Heart right ventricle (tissue), 16 donors: Measurements from ENCODE around the gene STAB2. TPM values are rescaled to one million over a fixed set of nuclear protein-coding genes. Genes with fewer than 3 reads are reported as not detected.
A peak's percentile ranks its signal among the peaks of the same experiment; 100 is the strongest.

Experiments
- ATAC-seq, 8 donors: fragments of 200-7000 bp; cut with Tn5 transposase; one replicate each; pipeline ENCODE4 v1.9.1; 2020; ENCODE audit warnings: mild to moderate bottlenecking in 8 of 8, moderate library complexity in 8 of 8, moderate number of reproducible peaks in 1 of 8
- DNase-seq, 2 donors: peaks; one replicate each; pipeline ENCODE4 v3.0.0-alpha.2; 2020
- H3K27ac ChIP-seq, 10 donors: fragments of 200-600 bp; sonication (generic) in 2 of 10; one replicate each; pipeline versions ENCODE4 v1.5.0 to v1.8.0; 2020 to 2022; ENCODE audit warnings: mild to moderate bottlenecking in 3 of 10
- H3K27me3 ChIP-seq, 7 donors: fragments of 200-600 bp; one replicate each; pipeline ENCODE4 v1.8.0; 2021 to 2022; ENCODE audit warnings: mild to moderate bottlenecking in 2 of 7
- H3K36me3 ChIP-seq, 9 donors: fragments of 200-600 bp; sonication (generic) in 1 of 9; one replicate each; pipeline versions ENCODE4 v1.5.0 to v1.8.0; 2020 to 2022; ENCODE audit warnings: mild to moderate bottlenecking in 2 of 9
- H3K4me1 ChIP-seq, 9 donors: fragments of 200-600 bp; sonication (generic) in 1 of 9; one replicate each; pipeline versions ENCODE4 v1.5.0 to v1.8.0; 2020 to 2022; ENCODE audit warnings: mild to moderate bottlenecking in 4 of 9
- H3K4me3 ChIP-seq, 10 donors: fragments of 200-600 bp; sonication (generic) in 2 of 10; one replicate each; pipeline versions ENCODE4 v1.5.0 to v1.8.0; 2020 to 2022; ENCODE audit warnings: mild to moderate bottlenecking in 7 of 10, moderate library complexity in 2 of 10
- H3K9me3 ChIP-seq, 11 donors: fragments of 200-600 bp in 10 of 11; sonication (generic) in 2 of 11; one replicate each; pipeline versions ENCODE4 v1.5.0 to v1.8.0; 2013 to 2022; ENCODE audit warnings: mild to moderate bottlenecking in 2 of 11, control low read depth in 1 of 11, moderate library complexity in 1 of 11
- CTCF ChIP-seq, 9 donors: fragments of 200-600 bp; sonication (generic) in 2 of 9; IDR thresholded peaks; one replicate each; pipeline versions ENCODE4 v1.5.0 to v1.8.0; 2021 to 2022; ENCODE audit warnings: antibody characterized with exemption in 9 of 9, mild to moderate bottlenecking in 5 of 9, moderate library complexity in 1 of 9
- WGBS, 2 donors: extraction: QIAGEN DNeasy Blood & Tissue Kit; methylation state at CpG; one replicate each; pipeline ENCODE4 v1.1.7; 2013; ENCODE audit warnings: inconsistent platforms in 1 of 2; 5-methylcytosine and 5-hydroxymethylcytosine counted together
- intact Hi-C, 10 donors: fragments of 100-400 bp; cut with DNase I; formaldehyde crosslinking; loops; one replicate each; pipeline versions ENCODE4 v1.11.1 to v1.14.2; 2022
- polyA plus RNA-seq, 2 donors: library from polyadenylated mRNA; stranded (reverse); fragments of 200-250 nt; gene quantifications; one replicate each; pipeline ENCODE4 v1.2.3, GENCODE V29; 2013
- total RNA-seq, 10 donors: library from RNA; stranded (reverse); fragmentation: NEBNext Ultra II Directional in 3 of 10; extraction: Animal tissue kit (Norgen Biotek cat#: 25700) in 3 of 10; gene quantifications; one replicate each; pipeline versions ENCODE4 v1.2.1 to v1.2.4, GENCODE V29; 2021 to 2023
- donor health status: Arrhythmogenic right ventricular cardiomyopathy.
- donor health status: ischemic (EF 13 %, LVEDD 7.1; RV severe dilation, severe dysfunction).
- donor health status: healthy with polysubstance abuse.
- donor health status: DM: no; HTN: yes; CAD: no.
- donor health status: DM: no; HTN: no; CAD: no.
- donor health status: ischemic (EF 25% LVEDD 6.9; RV normal size, moderate dysfunction).
- donor health status: ischemic (EF 25% LVEDD 5.7; RV mildly dilated, moderate dysfunction).
- donor health status: healthy.
- donor health status: DM: yes; HTN: yes; CAD: no.
- donor health status: Ischemic cardiomyopathy.
- donor health status: ischemic (EF 35%, LVEDD 5.7; RV mildly dilated, moderate dysfunction).
- donor health status: nonischemic (EF 11% LVEDD 7.7; RV severe dilation, severe dysfunction).
- donor health status: DM: yes; HTN: yes; CAD: no.
- donor health status: PGD.
- donor health status: ischemic (EF 29% LVEDD 5.4; RV normal size, mild dysfunction).
- donor health status: nonischemic (EF 23%, LVEDD 6.1; RV moderate dilation, normal function).

STAB2 gene
- total and polyA plus RNA-seq, 12 donors, result 0.01 to 0.50 (median 0.17) TPM; not detected in 3

- peaks cover 0 to 8% (median 6%) of the 10 kb centered on the region in 7 donors for H3K27me3 ChIP-seq
- no peak overlapping the region for H3K4me3 ChIP-seq
- DNase-seq (no peak), ATAC-seq (no peak)
- peaks cover 0 to 21% (median 11%) of the 10 kb centered on the region in 9 donors for H3K4me1 ChIP-seq
- TF ChIP-seq CTCF (IDR thresholded peaks at IDR 0.05), result no peak
- 64 to 70% methylated on average over 3 of the region's 3 CpGs for WGBS, 2 donors
- intact Hi-C loops, result no loop called here
- H3K9me3 ChIP-seq, result no peaks in the 10 kb centered on the region
- H3K36me3 ChIP-seq, result no peaks in the 10 kb centered on the region
- no peak overlapping the region for H3K27ac ChIP-seq
These were observed 89.8 kb downstream of the STAB2 start for GRCh38 chr12:103676893-103677292.

- peaks cover 0 to 8% (median 6%) of the 10 kb centered on the region in 7 donors for H3K27me3 ChIP-seq
- DNase-seq (no peak), ATAC-seq (no peak)
- H3K4me3 ChIP-seq, result no peak overlapping the region
- intact Hi-C loops, result no loop called here
- 61 to 85% methylated on average over 8 of the region's 8 CpGs for WGBS, 2 donors
- peaks cover 0 to 21% (median 11%) of the 10 kb centered on the region in 9 donors for H3K4me1 ChIP-seq
- no peak for TF ChIP-seq CTCF (IDR thresholded peaks at IDR 0.05)
- no peak overlapping the region for H3K27ac ChIP-seq
- no peaks in the 10 kb centered on the region for H3K9me3 ChIP-seq
- no peaks in the 10 kb centered on the region for H3K36me3 ChIP-seq
These were observed 90.3 kb downstream of the STAB2 start for GRCh38 chr12:103677341-103677740.

- intact Hi-C loops, result no loop called here
- TF ChIP-seq CTCF (IDR thresholded peaks at IDR 0.05), result no peak
These were observed 90.8 kb downstream of the STAB2 start for GRCh38 chr12:103677905-103678304.

GRCh38 chr12:103679421-103680170 lies 92.5 kb downstream of the STAB2 start:
- peak overlapping the region in 6 of 10 donors; percentile 21 to 63 (median 47) for H3K27ac ChIP-seq
- intact Hi-C loops, result loop anchor here in 1 of 10 donors (5.0 kb wide), 1 partner anchor 163 kb away; the partner anchor contains the start of gene NT5DC3

More at GRCh38 chr12:103677905-103678304, 90.8 kb downstream of the STAB2 start:
- DNase-seq, result no peak
- Histone ChIP-seq H3K4me1 (peaks cover 0 to 21% (median 11%) of the 10 kb centered on the region in 9 donors), H3K27me3 (peaks cover 0 to 8% (median 6%) of the 10 kb centered on the region in 7 donors), H3K36me3 (no peaks in the 10 kb centered on the region), H3K27ac (no peak overlapping the region), H3K9me3 (no peaks in the 10 kb centered on the region), H3K4me3 (no peak overlapping the region)
- WGBS, 2 donors, result 87 to 97% methylated on average over 2 of the region's 2 CpGs
- ATAC-seq, result no peak

More at GRCh38 chr12:103679421-103680170, 92.5 kb downstream of the STAB2 start:
- 48 to 59% methylated on average over 7 of the region's 7 CpGs for WGBS, 2 donors
- H3K4me3 ChIP-seq, result no peak overlapping the region
- no peaks in the 10 kb centered on the region for H3K9me3 ChIP-seq
- H3K27me3 ChIP-seq, result peaks cover 0 to 8% (median 5%) of the 10 kb centered on the region in 7 donors
- H3K4me1 ChIP-seq, result peaks cover 0 to 21% (median 11%) of the 10 kb centered on the region in 9 donors
- TF ChIP-seq CTCF (IDR thresholded peaks at IDR 0.05), result no peak
- H3K36me3 ChIP-seq, result no peaks in the 10 kb centered on the region
- ATAC-seq (peak in 2 of 8 donors; percentile 27 to 38), DNase-seq (no peak)
